Dedifferentiated amniotic fluid mesenchymal stem cell (primary cell): ENCODE data around the gene ASXL3.

Source experiments
- DNase-seq: peaks from one replicate; pipeline ENCODE4 v3.0.0-alpha.2; 2016; ENCODE audit errors: extremely low spot score

Gene ASXL3

GRCh38 chr18:33717339-33717738, 139.3 kb downstream of the ASXL3 start:
- DNase-seq: no peak

GRCh38 chr18:33720133-33720532, 142.1 kb downstream of the ASXL3 start:
- no peak for DNase-seq

- DNase-seq: no peak
Measured at GRCh38 chr18:33729556-33729955, 151.5 kb downstream of the ASXL3 start.

- no peak for DNase-seq
Measured at GRCh38 chr18:33733376-33733775, 155.4 kb downstream of the ASXL3 start.

GRCh38 chr18:33735428-33735827, 157.4 kb downstream of the ASXL3 start:
- DNase-seq: no peak

- no peak for DNase-seq
Measured at GRCh38 chr18:33741760-33742159, 163.7 kb downstream of the ASXL3 start.

- no peak for DNase-seq
Measured at GRCh38 chr18:33744032-33744697, 166.1 kb downstream of the ASXL3 start.

GRCh38 chr18:33745151-33745795, 167.3 kb downstream of the ASXL3 start:
- DNase-seq: no peak

- DNase-seq: no peak
Measured at GRCh38 chr18:33745871-33746545, 168.0 kb downstream of the ASXL3 start.

GRCh38 chr18:33749834-33750233, 171.8 kb downstream of the ASXL3 start:
- DNase-seq: no peak

GRCh38 chr18:33750366-33750765, 172.3 kb downstream of the ASXL3 start:
- DNase-seq: no peak

- DNase-seq: peak; percentile 61
Measured at GRCh38 chr18:33751613-33752221, 173.7 kb downstream of the ASXL3 start.

GRCh38 chr18:33755391-33755790, 177.4 kb downstream of the ASXL3 start:
- no peak for DNase-seq

GRCh38 chr18:33755931-33756560, 178.0 kb downstream of the ASXL3 start:
- peak; percentile 54 for DNase-seq

- no peak for DNase-seq
Measured at GRCh38 chr18:33757037-33757436, 179.0 kb downstream of the ASXL3 start.

- peak; percentile 30 for DNase-seq
Measured at GRCh38 chr18:33761363-33761762, 183.3 kb downstream of the ASXL3 start.

- DNase-seq: no peak
Measured at GRCh38 chr18:33781429-33781828, 203.4 kb downstream of the ASXL3 start.
